GM12874 (cell line): Measurements from ENCODE around the gene BARX2.

Experiments used
- TF ChIP-seq, protein P1 (sequence below): IDR thresholded peaks from 2 replicates; pipeline ENCODE4 v1.5.1; 2011; ENCODE audit warnings: low read depth, mild to moderate bottlenecking, control low read depth, low read length, moderate library complexity; ENCODE audit not compliant: insufficient read depth

BARX2 gene, protein sequence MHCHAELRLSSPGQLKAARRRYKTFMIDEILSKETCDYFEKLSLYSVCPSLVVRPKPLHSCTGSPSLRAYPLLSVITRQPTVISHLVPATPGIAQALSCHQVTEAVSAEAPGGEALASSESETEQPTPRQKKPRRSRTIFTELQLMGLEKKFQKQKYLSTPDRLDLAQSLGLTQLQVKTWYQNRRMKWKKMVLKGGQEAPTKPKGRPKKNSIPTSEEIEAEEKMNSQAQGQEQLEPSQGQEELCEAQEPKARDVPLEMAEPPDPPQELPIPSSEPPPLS

DNA sequence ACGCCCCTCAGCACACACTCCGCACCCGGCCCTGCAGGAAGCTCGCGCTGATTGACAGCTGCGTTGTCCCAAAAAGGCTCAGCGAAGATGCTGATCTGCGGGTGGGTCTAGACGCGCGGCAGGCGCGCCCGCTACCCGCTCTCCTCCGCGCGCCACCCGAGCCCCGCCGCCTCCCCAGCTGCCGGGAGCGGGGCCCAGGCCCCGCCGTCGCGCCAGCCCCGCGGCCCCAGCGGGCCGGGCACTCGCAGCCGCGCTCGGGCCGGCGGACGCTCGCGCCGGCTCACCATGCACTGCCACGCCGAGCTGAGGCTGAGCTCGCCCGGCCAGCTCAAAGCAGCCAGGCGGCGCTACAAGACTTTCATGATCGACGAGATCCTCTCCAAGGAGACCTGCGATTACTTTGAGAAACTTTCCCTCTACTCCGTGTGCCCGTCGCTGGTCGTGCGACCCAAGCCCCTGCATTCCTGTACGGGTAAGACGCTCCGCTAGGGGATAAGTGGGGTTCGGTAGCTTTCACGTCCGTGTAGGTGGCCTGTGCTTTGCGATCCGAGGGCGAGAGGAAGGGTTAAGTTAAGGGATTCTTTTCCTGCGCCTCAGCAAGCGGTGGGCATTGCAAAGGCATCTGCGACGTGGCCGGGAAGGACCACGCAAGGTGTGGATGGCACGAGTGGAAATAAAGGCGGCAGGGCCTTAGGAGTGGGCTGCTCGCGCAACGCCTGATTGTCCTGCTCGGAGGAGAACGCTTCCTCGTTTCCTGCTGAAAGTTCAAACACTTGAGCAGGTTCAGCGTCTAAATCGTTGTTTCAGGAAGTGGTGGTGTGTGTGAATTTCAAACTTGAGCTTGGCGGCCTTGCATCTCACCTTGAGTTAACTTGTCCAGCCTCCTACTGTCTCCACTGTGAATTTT, at the start of gene BARX2:
Gene BARX2, plus strand, starts transcription at position 98 of the 907 bp plus-strand sequence. Its CDS starts 188 bp downstream, at position 286.
- TF ChIP-seq, protein P1, sequence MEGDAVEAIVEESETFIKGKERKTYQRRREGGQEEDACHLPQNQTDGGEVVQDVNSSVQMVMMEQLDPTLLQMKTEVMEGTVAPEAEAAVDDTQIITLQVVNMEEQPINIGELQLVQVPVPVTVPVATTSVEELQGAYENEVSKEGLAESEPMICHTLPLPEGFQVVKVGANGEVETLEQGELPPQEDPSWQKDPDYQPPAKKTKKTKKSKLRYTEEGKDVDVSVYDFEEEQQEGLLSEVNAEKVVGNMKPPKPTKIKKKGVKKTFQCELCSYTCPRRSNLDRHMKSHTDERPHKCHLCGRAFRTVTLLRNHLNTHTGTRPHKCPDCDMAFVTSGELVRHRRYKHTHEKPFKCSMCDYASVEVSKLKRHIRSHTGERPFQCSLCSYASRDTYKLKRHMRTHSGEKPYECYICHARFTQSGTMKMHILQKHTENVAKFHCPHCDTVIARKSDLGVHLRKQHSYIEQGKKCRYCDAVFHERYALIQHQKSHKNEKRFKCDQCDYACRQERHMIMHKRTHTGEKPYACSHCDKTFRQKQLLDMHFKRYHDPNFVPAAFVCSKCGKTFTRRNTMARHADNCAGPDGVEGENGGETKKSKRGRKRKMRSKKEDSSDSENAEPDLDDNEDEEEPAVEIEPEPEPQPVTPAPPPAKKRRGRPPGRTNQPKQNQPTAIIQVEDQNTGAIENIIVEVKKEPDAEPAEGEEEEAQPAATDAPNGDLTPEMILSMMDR, result 0 out of 2 replicates have a peak, but pooled peaks have one; percentile 14

DNA sequence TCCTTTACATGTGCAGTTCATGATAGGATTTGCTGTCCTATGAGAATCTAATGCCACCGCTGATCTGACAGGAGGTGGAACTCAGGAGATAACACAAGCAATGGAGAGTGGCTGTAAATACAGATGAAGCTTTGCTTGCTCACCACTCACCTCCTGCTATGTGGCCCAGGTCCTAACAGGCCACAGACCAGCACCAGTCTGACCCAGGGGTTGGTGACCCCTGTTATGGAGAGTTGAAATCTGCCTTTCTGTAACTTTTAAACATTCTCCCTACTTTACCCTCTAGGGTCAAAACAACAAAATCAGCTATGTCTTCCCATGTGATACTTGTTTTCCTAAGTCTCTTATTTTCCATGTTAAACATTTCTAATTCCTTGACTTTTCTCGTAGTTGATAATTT, 48.7 kb upstream of the BARX2 start:
- TF ChIP-seq, protein P1, result no peak

DNA sequence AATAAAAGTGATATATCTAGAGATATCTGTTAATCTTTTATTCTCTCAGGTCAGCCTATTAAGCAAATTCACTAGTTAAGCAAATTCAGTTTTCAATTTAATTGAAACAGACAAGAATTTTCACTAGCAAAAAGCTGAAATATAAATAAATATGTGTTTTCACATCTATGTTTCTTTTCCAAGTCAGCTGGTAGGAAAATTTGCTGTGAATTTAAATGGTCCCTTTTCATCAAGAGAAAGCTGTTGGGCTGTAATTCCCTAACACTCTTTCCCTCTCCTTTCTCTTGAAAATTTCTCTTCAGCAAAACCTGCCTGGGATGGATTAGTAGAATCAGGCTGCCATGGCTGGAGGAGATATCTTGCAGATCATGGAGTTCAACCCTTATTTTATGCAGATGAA, 46.9 kb upstream of the BARX2 start:
- TF ChIP-seq, protein P1, result no peak

DNA sequence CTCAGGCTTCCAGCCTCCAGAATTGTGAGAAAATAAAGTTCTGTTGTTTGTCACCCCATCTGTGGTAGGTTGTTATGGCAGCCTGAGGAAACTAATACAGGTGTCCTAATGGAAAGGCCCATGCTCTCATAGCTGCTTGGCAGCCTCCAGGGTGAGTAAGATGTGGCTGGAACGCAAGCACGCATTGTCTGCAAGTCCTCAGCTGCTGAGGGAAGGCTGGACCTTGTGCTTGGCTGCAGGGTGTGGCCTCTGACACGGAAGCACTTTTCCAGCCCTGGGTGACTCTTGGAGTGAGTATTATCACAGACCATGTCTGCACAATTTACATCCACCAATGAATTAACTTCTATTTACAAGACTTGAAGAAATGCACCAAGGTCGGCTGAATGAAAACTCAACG, 44.4 kb upstream of the BARX2 start:
- TF ChIP-seq, protein P1, result no peak

DNA sequence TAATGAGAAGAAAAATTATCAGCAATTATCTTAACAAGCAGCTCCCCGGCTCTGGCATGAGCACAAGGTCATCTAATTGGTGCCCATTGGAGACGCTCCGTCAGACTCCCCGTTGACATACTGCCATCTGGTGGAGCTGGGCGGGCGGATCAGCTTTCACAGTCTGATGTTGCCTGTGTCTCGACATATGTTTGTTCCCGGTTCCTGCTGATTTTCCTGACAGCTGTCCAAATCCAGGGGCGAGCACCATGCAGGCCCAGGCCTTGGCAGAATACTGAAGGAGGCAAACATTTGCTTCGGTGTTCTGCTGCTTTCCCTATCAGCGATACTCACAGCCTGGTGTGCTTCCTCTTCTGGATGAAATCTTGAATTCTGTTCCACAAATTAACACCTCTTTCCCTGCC, 43.8 kb upstream of the BARX2 start:
- TF ChIP-seq, protein P1, result peak; percentile 83

DNA sequence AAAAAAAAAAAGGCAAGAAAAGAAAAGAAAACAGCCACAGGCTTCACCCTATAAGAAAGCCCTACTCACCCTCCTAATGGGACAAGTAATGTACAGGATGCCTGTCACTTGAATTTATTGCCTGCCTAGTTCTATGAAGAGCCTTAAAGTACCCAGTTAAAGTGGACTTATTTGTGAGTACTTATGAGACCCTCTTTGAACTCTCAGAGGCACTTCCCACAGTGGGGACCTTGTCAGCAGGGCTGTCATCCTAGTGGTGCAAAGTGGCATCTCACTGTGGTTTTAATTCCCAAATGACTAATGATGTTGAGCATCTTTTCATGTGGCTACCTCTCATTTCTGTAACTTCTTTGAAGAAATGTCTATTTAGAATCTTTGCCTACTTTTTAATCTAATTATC, 41.8 kb upstream of the BARX2 start:
- TF ChIP-seq, protein P1, result no peak

DNA sequence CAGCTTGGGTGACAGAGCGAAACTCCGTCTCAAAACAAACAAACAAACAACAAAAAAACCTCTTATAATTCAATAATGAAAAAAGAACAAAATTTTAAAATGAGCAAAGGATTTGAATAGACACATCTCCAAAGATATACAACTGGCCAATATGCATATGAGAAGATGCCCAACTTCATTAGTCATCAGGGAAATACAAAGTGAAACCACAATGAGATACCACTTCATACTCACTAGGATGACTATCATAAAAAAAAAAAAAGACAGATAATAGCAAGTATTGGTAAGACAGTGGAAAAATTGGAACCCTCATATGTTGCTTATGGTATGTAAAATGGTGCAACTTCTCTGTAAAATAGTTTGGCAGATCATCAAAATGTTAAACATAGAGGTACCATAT, 28.7 kb upstream of the BARX2 start:
- TF ChIP-seq, protein P1, result no peak
